Suprapubic skin (tissue), 4 donors: ENCODE data around the gene STARD10. TPM values are rescaled to one million over a fixed set of nuclear protein-coding genes. Genes with fewer than 3 reads are reported as not detected.

Experiments used
- DNase-seq, 2 donors: peaks; one replicate each; pipeline ENCODE4 v3.0.0-alpha.2; 2019; ENCODE audit warnings: low spot score in 2 of 2
- H3K27ac ChIP-seq: fragments of 200-600 bp; sonication (generic); one replicate; pipeline ENCODE4 v1.5.1; 2019
- H3K27me3 ChIP-seq: fragments of 200-600 bp; sonication (generic); one replicate; pipeline ENCODE4 v1.5.1; 2019
- H3K36me3 ChIP-seq: fragments of 200-600 bp; sonication (generic); one replicate; pipeline ENCODE4 v1.5.1; 2019
- H3K4me1 ChIP-seq: fragments of 200-600 bp; sonication (generic); one replicate; pipeline ENCODE4 v1.5.1; 2019
- H3K4me3 ChIP-seq: fragments of 200-600 bp; sonication (generic); one replicate; pipeline ENCODE4 v1.5.1; 2019; ENCODE audit warnings: mild to moderate bottlenecking
- H3K9me3 ChIP-seq: fragments of 200-600 bp; sonication (generic); one replicate; pipeline ENCODE4 v1.5.1; 2019
- EP300 ChIP-seq: sonication (generic); formaldehyde crosslinking; IDR thresholded peaks from one replicate; pipeline ENCODE4 v1.6.1; 2017; ENCODE audit warnings: antibody characterized with exemption
- POLR2A ChIP-seq, 2 donors: fragments of 450-650 bp; IDR thresholded peaks; one replicate each; pipeline ENCODE4 v1.6.1; 2017; ENCODE audit warnings: antibody characterized with exemption in 2 of 2, mild to moderate bottlenecking in 2 of 2, moderate library complexity in 2 of 2
- POLR2AphosphoS5 ChIP-seq, 3 donors: sonication (generic); formaldehyde crosslinking; IDR thresholded peaks; one replicate each; pipeline ENCODE4 v1.6.1; 2017; ENCODE audit warnings: antibody characterized with exemption in 3 of 3
- WGBS: methylation state at CpG from one replicate; pipeline ENCODE4 v1.1.5; 2018; 5-methylcytosine and 5-hydroxymethylcytosine counted together
- total RNA-seq, 4 donors: library from RNA; depleted of rRNA; stranded (reverse); fragments of >200 nt; gene quantifications; one replicate each; pipeline ENCODE4 v1.1.0, GENCODE V29; 2016
- TF ChIP-seq, protein P1 (sequence below), 2 donors: fragments of 200-600 bp in 1 of 2; fragments of 450-650 bp in 1 of 2; sonication (generic) in 1 of 2; IDR thresholded peaks; one replicate each; pipeline ENCODE4 v1.5.1; 2016 to 2019; ENCODE audit warnings: antibody characterized with exemption in 2 of 2, mild to moderate bottlenecking in 1 of 2, moderate library complexity in 1 of 2

Gene STARD10
- total RNA-seq, 4 donors from 2014 or later = 76.3 to 83.0 (median 79.4) TPM

DNA sequence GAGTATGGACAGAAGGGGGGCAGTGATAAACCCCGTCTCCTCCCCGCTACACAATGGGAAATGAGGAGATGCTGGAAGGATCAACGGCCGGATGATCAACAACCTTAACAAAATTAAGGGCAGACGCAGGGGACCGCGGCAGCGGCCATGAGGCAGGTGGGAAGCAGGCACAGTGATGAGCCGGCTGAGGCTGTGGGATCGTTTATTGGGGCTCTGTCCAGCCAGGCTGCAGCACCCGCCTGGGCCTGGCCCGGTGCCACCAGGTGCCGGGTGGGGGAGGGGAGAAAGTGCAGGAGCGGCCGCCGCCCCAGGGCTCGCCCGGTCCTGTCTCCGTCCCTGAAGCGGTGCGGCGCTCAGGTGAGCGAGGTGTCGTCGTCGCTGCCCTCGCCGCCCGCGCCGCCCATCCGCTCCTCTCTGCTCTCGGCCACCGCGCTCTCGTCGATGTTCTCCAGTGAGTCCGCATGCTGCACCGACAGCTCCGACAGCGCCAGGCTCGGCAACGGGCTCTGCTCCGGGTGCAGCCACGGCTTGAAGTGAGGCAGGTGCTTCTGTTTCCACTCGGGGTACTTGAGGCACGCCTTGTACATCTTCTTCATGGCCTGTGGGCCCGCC is 39.2 kb downstream of the STARD10 start:
- Histone ChIP-seq H3K4me3 (no peak overlapping the region), H3K9me3 (no peaks in the 10 kb centered on the region), H3K36me3 (peaks cover 43% of the 10 kb centered on the region), H3K27me3 (no peaks in the 10 kb centered on the region), H3K4me1 (peaks cover 31% of the 10 kb centered on the region), H3K27ac (no peak overlapping the region)
- no peak for TF ChIP-seq POLR2AphosphoS5 (IDR thresholded peaks at IDR 0.05)
- TF ChIP-seq, protein P1, sequence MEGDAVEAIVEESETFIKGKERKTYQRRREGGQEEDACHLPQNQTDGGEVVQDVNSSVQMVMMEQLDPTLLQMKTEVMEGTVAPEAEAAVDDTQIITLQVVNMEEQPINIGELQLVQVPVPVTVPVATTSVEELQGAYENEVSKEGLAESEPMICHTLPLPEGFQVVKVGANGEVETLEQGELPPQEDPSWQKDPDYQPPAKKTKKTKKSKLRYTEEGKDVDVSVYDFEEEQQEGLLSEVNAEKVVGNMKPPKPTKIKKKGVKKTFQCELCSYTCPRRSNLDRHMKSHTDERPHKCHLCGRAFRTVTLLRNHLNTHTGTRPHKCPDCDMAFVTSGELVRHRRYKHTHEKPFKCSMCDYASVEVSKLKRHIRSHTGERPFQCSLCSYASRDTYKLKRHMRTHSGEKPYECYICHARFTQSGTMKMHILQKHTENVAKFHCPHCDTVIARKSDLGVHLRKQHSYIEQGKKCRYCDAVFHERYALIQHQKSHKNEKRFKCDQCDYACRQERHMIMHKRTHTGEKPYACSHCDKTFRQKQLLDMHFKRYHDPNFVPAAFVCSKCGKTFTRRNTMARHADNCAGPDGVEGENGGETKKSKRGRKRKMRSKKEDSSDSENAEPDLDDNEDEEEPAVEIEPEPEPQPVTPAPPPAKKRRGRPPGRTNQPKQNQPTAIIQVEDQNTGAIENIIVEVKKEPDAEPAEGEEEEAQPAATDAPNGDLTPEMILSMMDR (IDR thresholded peaks at IDR 0.05) = no peak
- DNase-seq = no peak
- 79% methylated on average over 30 of the region's 48 CpGs for WGBS

DNA sequence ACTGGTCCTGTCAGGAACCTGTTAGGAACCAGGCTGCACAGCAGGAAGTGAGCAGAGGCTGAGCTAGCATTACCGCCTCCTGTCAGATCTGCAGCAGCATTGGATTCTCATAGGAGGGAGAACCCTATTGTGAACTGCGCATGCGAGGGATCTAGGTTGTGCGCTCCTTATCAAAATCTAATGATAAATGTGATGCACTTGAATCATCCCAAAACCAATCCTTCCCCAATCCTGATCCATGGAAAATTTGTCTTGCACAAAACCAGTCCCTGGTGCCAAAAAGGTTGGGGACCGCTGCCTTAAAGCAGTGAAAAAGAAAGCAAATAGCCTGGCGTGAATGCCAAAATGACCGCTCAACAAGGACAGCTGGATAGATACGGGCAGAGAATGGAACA is 39.7 kb downstream of the STARD10 start:
- H3K36me3 ChIP-seq = peaks cover 43% of the 10 kb centered on the region
- H3K27ac ChIP-seq = no peak overlapping the region
- H3K27me3 ChIP-seq = no peaks in the 10 kb centered on the region
- no peak overlapping the region for H3K4me3 ChIP-seq
- no peaks in the 10 kb centered on the region for H3K9me3 ChIP-seq
- peaks cover 32% of the 10 kb centered on the region for H3K4me1 ChIP-seq
- TF ChIP-seq, protein P1 (IDR thresholded peaks at IDR 0.05) = no peak
- TF ChIP-seq POLR2AphosphoS5 (IDR thresholded peaks at IDR 0.05) (no peak), EP300 (no peak), POLR2A (IDR thresholded peaks at IDR 0.05) (no peak)
- WGBS = 96% methylated on average over 8 of the region's 8 CpGs
- DNase-seq = no peak

DNA sequence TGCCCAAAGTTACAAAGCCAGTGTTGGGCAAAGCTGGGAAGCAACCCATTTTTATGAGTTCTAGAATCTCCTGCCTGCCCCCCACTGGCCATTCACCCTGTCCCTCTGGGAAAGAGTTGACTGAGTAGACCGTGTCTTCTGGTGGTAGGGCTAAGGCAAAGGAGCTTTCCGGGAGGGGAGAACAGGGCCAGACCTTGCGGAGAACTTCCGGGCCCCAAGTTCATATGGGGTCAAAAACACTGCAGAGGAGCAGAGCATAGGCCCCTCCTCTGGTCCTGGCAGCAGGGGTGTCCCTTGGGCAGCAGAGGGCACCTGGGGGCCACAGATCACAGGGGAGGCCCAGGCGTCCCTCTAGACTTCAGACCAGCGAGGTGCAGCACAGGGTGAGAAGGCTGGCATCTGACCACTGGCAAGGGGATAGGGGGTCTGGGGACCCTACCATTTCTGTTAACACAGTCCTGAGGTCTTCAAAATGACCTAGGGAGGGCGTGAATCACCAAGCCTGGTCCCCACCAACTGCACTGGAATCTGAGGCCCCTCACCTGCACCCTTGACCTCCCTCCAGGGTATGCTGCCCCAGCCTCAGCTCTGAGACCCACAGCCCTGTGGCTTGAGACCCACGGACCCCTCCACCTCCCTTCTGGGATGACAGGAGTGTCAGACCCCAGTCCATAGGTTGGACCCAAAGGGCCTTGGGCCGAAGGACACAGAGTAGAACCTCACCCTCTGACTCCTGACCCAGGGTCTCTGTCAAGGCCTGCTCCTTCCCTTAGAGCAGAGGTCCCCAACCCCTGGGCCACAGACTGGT is 40.3 kb downstream of the STARD10 start:
- no peaks in the 10 kb centered on the region for H3K9me3 ChIP-seq
- H3K27me3 ChIP-seq = no peaks in the 10 kb centered on the region
- H3K27ac ChIP-seq = no peak overlapping the region
- DNase-seq = no peak
- H3K4me1 ChIP-seq = peaks cover 33% of the 10 kb centered on the region
- peaks cover 37% of the 10 kb centered on the region for H3K36me3 ChIP-seq
- WGBS = 88% methylated on average over 6 of the region's 9 CpGs
- H3K4me3 ChIP-seq = no peak overlapping the region
- TF ChIP-seq, protein P1 (IDR thresholded peaks at IDR 0.05) = no peak
- TF ChIP-seq EP300 = no peak

DNA sequence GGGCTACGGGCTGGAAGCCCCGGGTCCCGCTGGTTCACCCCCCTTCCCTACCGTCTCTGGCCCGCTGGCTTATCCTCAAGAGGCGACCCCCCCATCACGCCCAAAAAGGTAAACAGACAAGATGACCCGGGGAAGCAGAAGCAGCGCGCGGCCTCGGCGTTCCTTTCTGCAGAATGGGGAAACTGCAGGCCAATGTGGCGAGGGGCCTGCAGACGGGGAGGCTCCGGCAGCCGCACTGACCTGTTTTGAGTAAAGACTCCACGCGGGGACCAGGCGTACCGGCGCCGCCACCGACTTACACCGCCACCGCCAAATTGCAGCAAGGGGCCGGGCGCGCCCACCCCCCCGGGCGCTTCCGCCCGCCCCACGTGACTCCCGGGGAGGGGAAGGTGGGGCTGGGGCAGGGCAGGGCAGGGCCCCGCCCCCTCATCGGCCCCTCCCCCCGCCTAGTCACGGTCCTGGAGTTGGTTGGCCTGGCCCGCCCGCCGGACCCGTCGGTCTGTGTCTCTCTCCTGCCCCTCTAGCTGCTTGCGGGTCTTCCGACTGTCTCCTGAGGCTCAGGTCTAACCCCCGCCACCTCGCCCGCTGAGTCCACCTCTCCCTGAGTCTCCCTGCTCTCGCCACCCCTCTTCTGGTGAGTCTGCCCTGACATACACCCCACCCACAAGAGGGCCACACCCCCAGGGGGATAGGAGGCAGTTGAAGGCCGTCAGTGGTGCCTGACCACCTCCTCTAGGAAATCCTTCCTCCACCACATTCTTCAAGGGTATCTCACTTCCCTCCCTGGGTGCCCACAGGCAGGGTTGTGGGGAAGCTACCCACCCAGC is 41.5 kb downstream of the STARD10 start, which contains the start of gene ARAP1:
Gene ARAP1, minus strand, starts transcription at position 321 of the 827 bp plus-strand sequence. CDS start 25,280 bp downstream, outside the sequence.
- H3K36me3 ChIP-seq = peaks cover 24% of the 10 kb centered on the region
- no peaks in the 10 kb centered on the region for H3K27me3 ChIP-seq
- peak; percentile 85 to 88 for DNase-seq
- H3K27ac ChIP-seq = peak within 1 kb of the TSS; percentile 34
- TF ChIP-seq POLR2AphosphoS5 (IDR thresholded peaks at IDR 0.05) (no peak), POLR2A (IDR thresholded peaks at IDR 0.05) (no peak), EP300 (no peak)
- TF ChIP-seq, protein P1 (IDR thresholded peaks at IDR 0.05) = no peak
- H3K9me3 ChIP-seq = no peaks in the 10 kb centered on the region
- H3K4me1 ChIP-seq = peaks cover 33% of the 10 kb centered on the region
- peak within 1 kb of the TSS; percentile 73 for H3K4me3 ChIP-seq
- 4% methylated on average over 16 of the region's 51 CpGs for WGBS
